DMS79 (cell line): ENCODE measurements around the gene LRPAP1.
"Not testable (repeated sequence)": the region's sequence is repeated elsewhere in the genome, so short reads cannot be mapped to it uniquely, and the experiment has no call there.

Experiments used
- DNase-seq: peaks from one replicate; lab custom pipeline; 2025; lab: John Stamatoyannopoulos, UW

Gene LRPAP1

GRCh38 chr4:3519468-3520264, 12.6 kb downstream of the LRPAP1 start:
- no peak for DNase-seq

DNA sequence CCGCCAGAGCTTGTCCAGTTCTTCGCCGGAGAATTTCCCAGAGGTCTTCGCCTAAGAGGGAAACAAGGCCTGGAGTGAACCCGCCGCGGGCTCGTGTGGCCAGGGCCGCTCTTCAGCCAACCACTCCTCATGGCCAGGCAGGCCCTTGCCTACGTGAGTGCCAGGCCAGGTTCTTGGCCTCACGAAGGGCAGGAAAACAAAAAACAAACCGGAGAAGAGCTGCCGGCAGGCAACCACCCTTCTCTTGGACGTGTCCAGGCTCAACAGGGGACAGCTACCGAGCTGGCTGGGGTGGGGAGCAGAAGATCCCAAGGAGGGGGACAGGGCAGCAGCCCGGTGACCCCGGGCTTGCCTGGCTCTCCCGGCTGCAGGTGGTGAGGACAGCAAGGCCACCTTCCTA, 13.3 kb downstream of the LRPAP1 start:
- DNase-seq: no peak

GRCh38 chr4:3518511-3518880, 13.7 kb downstream of the LRPAP1 start:
- DNase-seq: no peak

DNA sequence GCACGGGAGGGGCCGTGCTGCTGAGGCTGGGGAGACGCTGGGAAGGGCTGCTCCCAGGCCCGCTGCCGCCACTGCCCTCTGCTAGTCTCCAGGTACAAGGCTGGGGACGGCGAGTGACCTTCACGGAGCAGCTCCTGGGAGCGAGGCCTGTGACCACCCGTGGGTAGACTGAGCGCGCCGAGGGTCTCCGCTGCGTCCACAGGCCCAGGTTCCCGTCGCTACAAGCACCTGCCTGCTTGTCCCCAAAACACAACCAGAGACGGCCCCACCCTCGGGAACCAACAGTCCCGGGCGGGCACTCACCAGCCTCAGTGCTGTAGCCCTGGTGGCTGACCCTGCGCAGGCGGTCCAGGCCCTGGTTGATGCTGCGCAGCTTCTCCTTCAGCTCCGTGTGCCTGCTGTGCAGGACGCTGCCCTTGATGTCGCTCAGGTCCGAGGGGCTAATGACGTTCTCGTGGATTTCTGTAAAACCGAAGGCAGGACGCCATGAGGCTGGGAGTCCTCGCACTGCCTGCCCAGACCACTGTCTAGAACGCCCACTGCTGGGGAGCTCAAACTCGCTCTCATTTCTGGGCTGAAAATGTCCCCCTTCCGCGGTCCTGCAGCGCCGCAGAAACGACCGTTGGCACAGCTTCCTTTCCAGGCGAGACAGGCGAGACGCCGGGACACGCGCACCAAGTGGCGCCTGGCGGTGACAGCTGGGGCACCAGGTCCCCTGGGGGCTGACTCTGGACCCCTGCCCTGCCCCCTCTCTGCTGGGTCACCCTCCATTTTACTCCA, 14.3 kb downstream of the LRPAP1 start:
- DNase-seq: no peak

GRCh38 chr4:3516836-3517730, 15.1 kb downstream of the LRPAP1 start:
- no peak for DNase-seq

GRCh38 chr4:3516061-3516835, 16.0 kb downstream of the LRPAP1 start:
- DNase-seq: no peak

GRCh38 chr4:3515646-3516045, 16.6 kb downstream of the LRPAP1 start:
- no peak for DNase-seq

GRCh38 chr4:3514806-3515501, 17.3 kb downstream of the LRPAP1 start:
- no peak for DNase-seq

GRCh38 chr4:3514221-3514780, 17.9 kb downstream of the LRPAP1 start:
- no peak for DNase-seq

DNA sequence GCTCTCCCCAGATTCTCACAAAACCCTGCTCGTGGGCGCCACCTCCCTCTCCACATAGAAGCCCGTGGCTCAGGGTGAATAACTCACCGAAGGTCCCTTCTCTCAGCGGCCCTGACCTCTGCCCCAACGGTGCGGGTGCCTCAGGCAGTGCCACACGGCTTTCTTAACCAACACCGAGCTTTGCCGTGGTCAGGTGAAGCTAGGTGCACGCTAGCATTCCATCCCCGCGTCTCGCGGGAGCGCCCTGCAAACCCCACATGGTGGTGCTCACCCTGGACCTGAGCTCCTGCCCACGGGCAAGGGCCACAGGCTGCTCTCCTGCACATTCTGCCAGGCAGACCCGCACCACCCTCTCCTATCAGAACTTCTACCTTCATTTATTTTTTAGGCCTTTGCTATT, 18.4 kb downstream of the LRPAP1 start:
- no peak for DNase-seq

- DNase-seq: no peak
These were observed 19.5 kb downstream of the LRPAP1 start for GRCh38 chr4:3512719-3513118.

DNA sequence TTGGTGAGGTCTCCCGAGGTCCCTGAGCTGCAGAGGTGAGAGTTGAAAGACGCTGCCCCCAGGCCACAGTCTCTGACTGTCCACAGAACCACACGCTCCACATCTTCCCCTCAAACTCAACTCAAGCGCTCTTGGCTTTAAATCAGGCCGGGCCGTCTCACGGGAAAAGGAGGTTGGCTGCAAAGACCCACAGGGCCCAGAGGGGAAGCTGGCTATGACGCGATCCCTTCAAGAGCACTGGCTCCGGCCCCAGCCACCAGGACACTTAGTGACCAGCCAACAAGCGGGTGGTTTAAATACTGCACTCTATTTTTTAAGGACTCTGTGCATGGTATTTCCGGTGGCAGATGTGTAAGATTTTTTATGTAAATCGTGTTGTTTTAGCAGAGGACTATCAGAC, 19.9 kb downstream of the LRPAP1 start:
- DNase-seq: no peak

- not testable (repeated sequence) for DNase-seq
These were observed 20.6 kb downstream of the LRPAP1 start for GRCh38 chr4:3511601-3512000.

DNA sequence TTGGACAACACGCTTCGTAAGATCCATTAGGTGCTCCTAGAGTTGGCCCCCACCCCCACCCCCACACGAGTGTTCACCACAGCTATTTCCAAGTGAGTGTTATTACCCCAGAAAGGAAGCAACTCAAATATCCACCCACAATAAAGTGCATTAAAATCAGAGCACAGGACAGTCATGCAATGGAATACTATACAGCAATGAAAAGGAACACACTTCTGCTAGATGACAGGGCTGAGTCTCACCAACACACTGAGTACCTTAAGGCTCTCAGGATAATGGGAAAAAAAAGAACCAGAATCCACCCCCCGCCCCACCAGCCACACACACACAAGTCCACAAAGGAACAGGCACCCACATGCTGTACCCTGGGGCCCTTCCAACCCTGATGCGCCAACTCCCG, 21.0 kb downstream of the LRPAP1 start:
- no peak for DNase-seq

- DNase-seq: no peak
These were observed 21.7 kb downstream of the LRPAP1 start for GRCh38 chr4:3510481-3510880.

GRCh38 chr4:3508542-3508941, 23.7 kb downstream of the LRPAP1 start:
- no peak for DNase-seq

DNA sequence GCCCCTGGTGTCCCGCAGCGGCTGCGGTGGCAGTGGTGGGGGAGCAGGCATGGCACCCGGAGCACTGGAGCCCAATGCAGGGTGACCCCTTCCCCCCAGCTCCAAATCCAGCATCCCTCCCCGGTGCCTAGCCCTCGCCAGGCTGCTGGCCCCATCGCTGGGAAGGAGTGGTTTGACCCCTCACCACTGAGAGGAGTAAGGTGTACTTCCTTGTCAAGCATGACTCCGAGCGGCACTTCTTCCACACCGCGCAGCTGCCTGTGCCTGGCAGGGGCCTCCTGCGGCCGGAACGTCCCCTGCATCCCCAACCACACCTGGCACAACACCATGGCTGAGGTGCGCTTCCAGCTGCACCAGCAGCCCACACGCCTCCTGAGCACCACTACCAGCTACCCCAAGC, 27.0 kb downstream of the LRPAP1 start:
- no peak for DNase-seq

GRCh38 chr4:3502941-3503936, 29.0 kb downstream of the LRPAP1 start:
- no peak for DNase-seq

GRCh38 chr4:3501825-3502425, 30.3 kb downstream of the LRPAP1 start:
- no peak for DNase-seq
